T-cell (primary cell): Measurements from ENCODE around the gene CEP350. TPM values are rescaled to one million over a fixed set of nuclear protein-coding genes. Genes with fewer than 3 reads are reported as not detected.

ENCODE experiments used
- ATAC-seq, 4 experiments: fragments of 200-7000 bp in 3 of 4; fragments of 150-1000 bp in 1 of 4; cut with Tn5 transposase; replicated peaks in 1 of 4; 1 replicate in 3 of 4; 2 replicates in 1 of 4; pipeline ENCODE4 v1.10.0; 2021; ENCODE audit warnings: moderate library complexity in 3 of 4, mild to moderate bottlenecking in 2 of 4, moderate number of reproducible peaks in 1 of 4
- CTCF ChIA-PET, 2 donors: fragments of 300-600 bp; sonication (Branson Sonifier 250); formaldehyde crosslinking; loops; one replicate each; lab custom pipeline; 2022; ENCODE audit warnings: antibody characterized with exemption in 2 of 2; lab: Charles Lee
- POLR2A ChIA-PET, 2 donors: fragments of 300-600 bp; sonication (Branson Sonifier 250); formaldehyde crosslinking; loops; one replicate each; lab custom pipeline; 2022; ENCODE audit warnings: antibody characterized with exemption in 2 of 2; lab: Charles Lee
- DNase-seq, 35 experiments: peaks; one replicate each; pipeline versions ENCODE4 v3.0.0 to v3.0.0-alpha.2; 2013 to 2023
- H3K27ac ChIP-seq: one replicate; pipeline ENCODE4 v1.5.1; 2013; ENCODE audit warnings: low read length
- H3K27me3 ChIP-seq, 2 experiments: replicated peaks in 1 of 2; 1 replicate in 1 of 2; 2 replicates in 1 of 2; pipeline versions ENCODE4 v1.6.1 to v1.7.0; 2013; ENCODE audit warnings: low read length in 1 of 2, mixed read lengths in 1 of 2; ENCODE audit not compliant: control insufficient read depth in 2 of 2, insufficient read depth in 2 of 2; ENCODE audit errors: extremely low read depth in 1 of 2
- H3K36me3 ChIP-seq, 2 donors: 1 replicate in 1 of 2; 2 replicates in 1 of 2; pipeline versions ENCODE4 v1.6.1 to v1.7.0; 2013; ENCODE audit warnings: low read length in 1 of 2; ENCODE audit not compliant: control insufficient read depth in 2 of 2, insufficient read depth in 1 of 2; ENCODE audit errors: extremely low read depth in 1 of 2
- H3K4me1 ChIP-seq, 2 experiments: 1 replicate in 1 of 2; 2 replicates in 1 of 2; pipeline versions ENCODE4 v1.6.1 to v1.7.0; 2013; ENCODE audit warnings: low read length in 2 of 2, mixed read lengths in 1 of 2; ENCODE audit not compliant: insufficient read depth in 2 of 2, control insufficient read depth in 1 of 2; ENCODE audit errors: extremely low read depth in 1 of 2
- H3K4me3 ChIP-seq, 2 donors: 1 replicate in 1 of 2; 2 replicates in 1 of 2; pipeline versions ENCODE4 v1.5.1 to v1.7.0; 2013; ENCODE audit warnings: mild to moderate bottlenecking in 2 of 2, low read length in 1 of 2, moderate library complexity in 1 of 2; ENCODE audit not compliant: control insufficient read depth in 1 of 2; ENCODE audit errors: extremely low read depth in 1 of 2
- H3K9me3 ChIP-seq: 2 replicates; pipeline ENCODE4 v1.7.0; 2013
- H3K27ac Mint-ChIP-seq, 2 donors: one replicate each; pipeline ENCODE4 v1.8.0; 2020 to 2021; ENCODE audit warnings: mild to moderate bottlenecking in 2 of 2, mixed read lengths in 2 of 2
- H3K27me3 Mint-ChIP-seq, 2 donors: one replicate each; pipeline ENCODE4 v1.8.0; 2021 to 2022; ENCODE audit warnings: mixed read lengths in 2 of 2
- H3K36me3 Mint-ChIP-seq: one replicate; pipeline ENCODE4 v1.8.0; 2021; ENCODE audit warnings: mixed read lengths
- H3K4me1 Mint-ChIP-seq, 3 donors: one replicate each; pipeline ENCODE4 v1.8.0; 2020 to 2022; ENCODE audit warnings: mixed read lengths in 3 of 3, mild to moderate bottlenecking in 1 of 3
- H3K4me3 Mint-ChIP-seq, 3 donors: one replicate each; pipeline ENCODE4 v1.8.0; 2020 to 2022; ENCODE audit warnings: mild to moderate bottlenecking in 3 of 3, mixed read lengths in 3 of 3, moderate library complexity in 3 of 3
- H3K9me3 Mint-ChIP-seq, 3 donors: one replicate each; pipeline ENCODE4 v1.8.0; 2020 to 2022; ENCODE audit warnings: mixed read lengths in 3 of 3
- WGBS: methylation state at CpG from one replicate; pipeline ENCODE4 v1.1.5; 2013; ENCODE audit warnings: missing lambda C conversion rate; ENCODE audit not compliant: insufficient coverage; 5-methylcytosine and 5-hydroxymethylcytosine counted together
- total RNA-seq, 35 experiments: library from RNA in 6 of 35; stranded (reverse) in 6 of 35; fragments of 120-200 nt in 1 of 35; gene quantifications; one replicate each; pipeline versions ENCODE4 v1.2.1 to v1.2.4 and lab custom pipeline; 2013 to 2026

Gene CEP350
- total RNA-seq, 5 donors from 2014 or later (not counting 1 experiment from before 2014, with no cell fraction given) = 62.1 to 81.3 (median 72.3) TPM

GRCh38 chr1:180057883-180058396 lies 103.3 kb downstream of the CEP350 start:
- Mint-ChIP-seq H3K4me3 (no peak overlapping the region), H3K27me3 (no peaks in the 10 kb centered on the region), H3K9me3 (no peaks in the 10 kb centered on the region), H3K4me1 (peaks cover 0 to 2% (median 0%) of the 10 kb centered on the region in 3 donors), H3K36me3 (peaks cover 39% of the 10 kb centered on the region), H3K27ac (no peak overlapping the region)
- no peak for DNase-seq
- no peak overlapping the region for H3K27ac ChIP-seq
- no peaks in the 10 kb centered on the region for H3K9me3 ChIP-seq
- CTCF ChIA-PET = no interaction called here
- POLR2A ChIA-PET = no interaction called here
- H3K4me3 ChIP-seq = no peak overlapping the region
- ATAC-seq = no peak
- H3K27me3 ChIP-seq = no peaks in the 10 kb centered on the region
- H3K36me3 ChIP-seq = peaks cover 0 to 46% of the 10 kb centered on the region in 2 donors
- no peaks in the 10 kb centered on the region for H3K4me1 ChIP-seq

- no peak for ATAC-seq
- H3K4me3 ChIP-seq = no peak overlapping the region
- ChIA-PET CTCF (no interaction called here), POLR2A (no interaction called here)
- peaks cover 32% of the 10 kb centered on the region for H3K36me3 Mint-ChIP-seq
- no peaks in the 10 kb centered on the region for H3K4me1 ChIP-seq
- no peaks in the 10 kb centered on the region for H3K9me3 ChIP-seq
- H3K27ac ChIP-seq = no peak overlapping the region
- H3K4me3 Mint-ChIP-seq = no peak overlapping the region
- H3K9me3 Mint-ChIP-seq = no peaks in the 10 kb centered on the region
- H3K27ac Mint-ChIP-seq = no peak overlapping the region
- whole genome bisulfite sequencing = no CpG with 5 or more reads among the region's 1 CpG
- peaks cover 0 to 50% of the 10 kb centered on the region in 2 donors for H3K36me3 ChIP-seq
- no peaks in the 10 kb centered on the region for H3K27me3 ChIP-seq
- H3K4me1 Mint-ChIP-seq = peaks cover 0 to 2% (median 0%) of the 10 kb centered on the region in 3 donors
- no peaks in the 10 kb centered on the region for H3K27me3 Mint-ChIP-seq
- DNase-seq = no peak
These were observed 106.4 kb downstream of the CEP350 start for GRCh38 chr1:180061019-180061418.

GRCh38 chr1:180062452-180062971 lies 107.9 kb downstream of the CEP350 start:
- Mint-ChIP-seq H3K36me3 (peaks cover 32% of the 10 kb centered on the region), H3K27ac (no peak overlapping the region), H3K27me3 (no peaks in the 10 kb centered on the region), H3K4me3 (no peak overlapping the region), H3K4me1 (peaks cover 0 to 2% (median 0%) of the 10 kb centered on the region in 3 donors), H3K9me3 (no peaks in the 10 kb centered on the region)
- ChIA-PET POLR2A (interaction anchor here (0.6 kb wide), 2 partner anchors 37 to 39 kb away, joined by 3 to 8 read pairs; no protein-coding TSS in a partner anchor), CTCF (interaction anchor here in 1 of 2 donors (0.9 kb wide), 1 partner anchor 25 kb away, joined by 10 read pairs; no protein-coding TSS in a partner anchor)
- DNase-seq (no peak), ATAC-seq (no peak)
- peaks cover 0 to 56% of the 10 kb centered on the region in 2 donors for H3K36me3 ChIP-seq
- no peak overlapping the region for H3K4me3 ChIP-seq
- no peak overlapping the region for H3K27ac ChIP-seq
- no peaks in the 10 kb centered on the region for H3K27me3 ChIP-seq
- H3K9me3 ChIP-seq = no peaks in the 10 kb centered on the region
- no CpG with 5 or more reads among the region's 3 CpGs for WGBS
- H3K4me1 ChIP-seq = no peaks in the 10 kb centered on the region

GRCh38 chr1:180065408-180065807 lies 110.8 kb downstream of the CEP350 start:
- 100% methylated on average over 4 of the region's 4 CpGs for WGBS
- H3K27me3 Mint-ChIP-seq = no peaks in the 10 kb centered on the region

GRCh38 chr1:180066150-180066549 lies 111.5 kb downstream of the CEP350 start:
- no peaks in the 10 kb centered on the region for H3K4me1 Mint-ChIP-seq
- H3K9me3 Mint-ChIP-seq = no peaks in the 10 kb centered on the region
- no peaks in the 10 kb centered on the region for H3K27me3 Mint-ChIP-seq
- CTCF ChIA-PET = interaction anchor here in 1 of 2 donors (0.6 kb wide), 1 partner anchor 136 kb away, joined by 4 read pairs; no protein-coding TSS in a partner anchor
- WGBS = no CpG with 5 or more reads among the region's 3 CpGs
- no peak overlapping the region for H3K27ac Mint-ChIP-seq
- DNase-seq (no peak), ATAC-seq (no peak)
- H3K27me3 ChIP-seq = no peaks in the 10 kb centered on the region
- no peak overlapping the region for H3K27ac ChIP-seq
- no peak overlapping the region for H3K4me3 ChIP-seq
- no peak overlapping the region for H3K4me3 Mint-ChIP-seq
- H3K9me3 ChIP-seq = no peaks in the 10 kb centered on the region
- H3K36me3 Mint-ChIP-seq = peaks cover 40% of the 10 kb centered on the region
- POLR2A ChIA-PET = interaction anchor here in 1 of 2 donors (0.6 kb wide), 1 partner anchor 91 kb away, joined by 4 read pairs; no protein-coding TSS in a partner anchor
- no peaks in the 10 kb centered on the region for H3K4me1 ChIP-seq
- H3K36me3 ChIP-seq = peaks cover 7 to 67% of the 10 kb centered on the region in 2 donors

More at GRCh38 chr1:180065408-180065807, 110.8 kb downstream of the CEP350 start:
- Mint-ChIP-seq H3K4me3 (no peak overlapping the region), H3K27ac (no peak overlapping the region), H3K9me3 (no peaks in the 10 kb centered on the region), H3K36me3 (peaks cover 39% of the 10 kb centered on the region), H3K4me1 (no peaks in the 10 kb centered on the region)
- Histone ChIP-seq H3K9me3 (no peaks in the 10 kb centered on the region), H3K27ac (no peak overlapping the region), H3K4me1 (no peaks in the 10 kb centered on the region), H3K4me3 (no peak overlapping the region), H3K36me3 (peaks cover 3 to 64% of the 10 kb centered on the region in 2 donors), H3K27me3 (no peaks in the 10 kb centered on the region)
- POLR2A ChIA-PET = interaction anchor here in 1 of 2 donors (0.6 kb wide), 1 partner anchor 92 kb away, joined by 4 read pairs; no protein-coding TSS in a partner anchor
- DNase-seq = no peak
- CTCF ChIA-PET = no interaction called here
- no peak for ATAC-seq

- Histone ChIP-seq H3K36me3 (peaks cover 10 to 56% of the 10 kb centered on the region in 2 donors), H3K27me3 (no peaks in the 10 kb centered on the region), H3K27ac (no peak overlapping the region), H3K9me3 (no peaks in the 10 kb centered on the region), H3K4me3 (no peak overlapping the region), H3K4me1 (no peaks in the 10 kb centered on the region)
- ATAC-seq (no peak), DNase-seq (no peak)
- Mint-ChIP-seq H3K36me3 (peaks cover 50% of the 10 kb centered on the region), H3K9me3 (no peaks in the 10 kb centered on the region), H3K4me1 (no peaks in the 10 kb centered on the region), H3K27me3 (no peaks in the 10 kb centered on the region), H3K27ac (no peak overlapping the region), H3K4me3 (no peak overlapping the region)
- CTCF ChIA-PET = interaction anchor here (0.6 to 1.4 kb wide), 2 partner anchors 17 to 235 kb away, joined by 5 to 6 read pairs; no protein-coding TSS in a partner anchor
- no CpG with 5 or more reads among the region's 6 CpGs for WGBS
- POLR2A ChIA-PET = no interaction called here
These were observed 115.7 kb downstream of the CEP350 start for GRCh38 chr1:180070286-180070685.
